ENCODE data around the gene COL26A1.

DNA sequence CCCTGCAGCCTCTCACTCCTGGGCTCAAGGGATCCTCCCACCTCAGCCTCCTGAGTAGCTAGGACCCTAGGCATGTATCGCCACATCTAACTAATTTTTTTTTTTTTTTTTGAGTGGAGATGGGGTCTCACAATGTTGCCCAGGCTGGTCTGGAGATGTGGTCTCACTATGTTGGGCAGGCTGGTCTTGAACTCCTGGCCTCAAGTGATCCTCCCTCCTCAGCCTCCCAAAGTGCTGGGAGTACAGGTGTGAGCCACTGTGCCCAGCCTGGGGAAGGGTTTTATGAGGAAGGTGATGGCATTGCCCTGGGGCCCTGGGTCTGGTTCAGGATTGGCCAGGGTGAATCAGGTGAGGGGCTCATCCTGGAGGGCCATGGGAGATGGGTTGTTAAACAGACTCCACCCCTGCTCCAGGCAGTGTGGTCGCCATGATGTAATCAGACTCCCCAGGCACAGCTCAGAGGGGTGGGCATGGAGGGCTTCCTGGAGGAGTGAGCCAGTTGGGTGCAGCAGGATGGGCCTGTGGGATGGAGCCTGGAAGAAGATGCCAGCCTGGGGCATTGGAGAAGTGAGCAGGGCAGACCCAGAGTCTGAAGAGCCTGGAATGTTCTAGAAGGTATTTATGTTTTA lies 183.7 kb downstream of the COL26A1 start:
- TF ChIP-seq, protein P1, sequence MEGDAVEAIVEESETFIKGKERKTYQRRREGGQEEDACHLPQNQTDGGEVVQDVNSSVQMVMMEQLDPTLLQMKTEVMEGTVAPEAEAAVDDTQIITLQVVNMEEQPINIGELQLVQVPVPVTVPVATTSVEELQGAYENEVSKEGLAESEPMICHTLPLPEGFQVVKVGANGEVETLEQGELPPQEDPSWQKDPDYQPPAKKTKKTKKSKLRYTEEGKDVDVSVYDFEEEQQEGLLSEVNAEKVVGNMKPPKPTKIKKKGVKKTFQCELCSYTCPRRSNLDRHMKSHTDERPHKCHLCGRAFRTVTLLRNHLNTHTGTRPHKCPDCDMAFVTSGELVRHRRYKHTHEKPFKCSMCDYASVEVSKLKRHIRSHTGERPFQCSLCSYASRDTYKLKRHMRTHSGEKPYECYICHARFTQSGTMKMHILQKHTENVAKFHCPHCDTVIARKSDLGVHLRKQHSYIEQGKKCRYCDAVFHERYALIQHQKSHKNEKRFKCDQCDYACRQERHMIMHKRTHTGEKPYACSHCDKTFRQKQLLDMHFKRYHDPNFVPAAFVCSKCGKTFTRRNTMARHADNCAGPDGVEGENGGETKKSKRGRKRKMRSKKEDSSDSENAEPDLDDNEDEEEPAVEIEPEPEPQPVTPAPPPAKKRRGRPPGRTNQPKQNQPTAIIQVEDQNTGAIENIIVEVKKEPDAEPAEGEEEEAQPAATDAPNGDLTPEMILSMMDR (IDR thresholded peaks at IDR 0.05): no peak
- TF ChIP-seq EP300 (IDR thresholded peaks at IDR 0.05) (no peak), POLR2AphosphoS5 (IDR thresholded peaks at IDR 0.05) (no peak)
